NB4 (cell line): ENCODE data around the gene AMER1.

Experiments used
- DNase-seq: peaks from one replicate; pipeline ENCODE4 v3.0.0; 2010; ENCODE audit warnings: low read depth
- H3K4me3 ChIP-seq: one replicate; pipeline ENCODE4 v1.5.1; 2011; ENCODE audit warnings: mild to moderate bottlenecking, low read depth, low read length, moderate library complexity
- MYC ChIP-seq: IDR thresholded peaks from 2 replicates; pipeline ENCODE4 v1.6.1; 2011; ENCODE audit warnings: low read depth, low read length
- POLR2A ChIP-seq: IDR thresholded peaks from 2 replicates; pipeline ENCODE4 v1.6.1; 2011; ENCODE audit warnings: mild to moderate bottlenecking; ENCODE audit not compliant: insufficient read length; ENCODE audit errors: extremely low read depth
- TF ChIP-seq, protein P1 (sequence below): IDR thresholded peaks from one replicate; pipeline ENCODE4 v1.5.1; 2012; ENCODE audit warnings: low read depth, low read length
- TF ChIP-seq, protein P2 (sequence below): IDR thresholded peaks from 2 replicates; pipeline ENCODE4 v1.6.1; 2011; ENCODE audit warnings: low read depth, low read length

The AMER1 gene

DNA sequence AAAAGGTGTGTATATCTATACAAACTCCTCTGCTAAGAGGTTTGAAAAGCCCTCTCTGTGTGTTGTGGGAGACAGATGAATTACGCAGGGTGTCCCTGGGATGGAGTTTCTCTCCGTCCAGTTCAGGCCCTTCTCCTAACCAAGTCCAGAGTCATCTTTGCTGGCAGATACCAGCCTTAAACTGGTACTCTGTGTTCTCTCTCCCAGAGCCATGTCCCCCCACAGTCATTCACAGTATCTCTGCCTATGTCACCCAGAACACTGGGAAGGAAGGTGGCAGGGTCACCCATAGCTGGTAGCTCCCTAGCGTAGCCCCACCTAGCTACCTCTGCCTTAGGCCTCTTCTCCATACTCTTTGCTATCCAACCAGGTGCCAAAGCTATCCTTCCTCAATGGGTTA, 8.9 kb downstream of the AMER1 start:
- TF ChIP-seq MYC (no peak), POLR2A (no peak)
- TF ChIP-seq, protein P1, sequence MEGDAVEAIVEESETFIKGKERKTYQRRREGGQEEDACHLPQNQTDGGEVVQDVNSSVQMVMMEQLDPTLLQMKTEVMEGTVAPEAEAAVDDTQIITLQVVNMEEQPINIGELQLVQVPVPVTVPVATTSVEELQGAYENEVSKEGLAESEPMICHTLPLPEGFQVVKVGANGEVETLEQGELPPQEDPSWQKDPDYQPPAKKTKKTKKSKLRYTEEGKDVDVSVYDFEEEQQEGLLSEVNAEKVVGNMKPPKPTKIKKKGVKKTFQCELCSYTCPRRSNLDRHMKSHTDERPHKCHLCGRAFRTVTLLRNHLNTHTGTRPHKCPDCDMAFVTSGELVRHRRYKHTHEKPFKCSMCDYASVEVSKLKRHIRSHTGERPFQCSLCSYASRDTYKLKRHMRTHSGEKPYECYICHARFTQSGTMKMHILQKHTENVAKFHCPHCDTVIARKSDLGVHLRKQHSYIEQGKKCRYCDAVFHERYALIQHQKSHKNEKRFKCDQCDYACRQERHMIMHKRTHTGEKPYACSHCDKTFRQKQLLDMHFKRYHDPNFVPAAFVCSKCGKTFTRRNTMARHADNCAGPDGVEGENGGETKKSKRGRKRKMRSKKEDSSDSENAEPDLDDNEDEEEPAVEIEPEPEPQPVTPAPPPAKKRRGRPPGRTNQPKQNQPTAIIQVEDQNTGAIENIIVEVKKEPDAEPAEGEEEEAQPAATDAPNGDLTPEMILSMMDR = no peak
- TF ChIP-seq, protein P2, sequence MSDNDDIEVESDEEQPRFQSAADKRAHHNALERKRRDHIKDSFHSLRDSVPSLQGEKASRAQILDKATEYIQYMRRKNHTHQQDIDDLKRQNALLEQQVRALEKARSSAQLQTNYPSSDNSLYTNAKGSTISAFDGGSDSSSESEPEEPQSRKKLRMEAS = no peak
- no peak overlapping the region for H3K4me3 ChIP-seq
- no peak for DNase-seq

DNA sequence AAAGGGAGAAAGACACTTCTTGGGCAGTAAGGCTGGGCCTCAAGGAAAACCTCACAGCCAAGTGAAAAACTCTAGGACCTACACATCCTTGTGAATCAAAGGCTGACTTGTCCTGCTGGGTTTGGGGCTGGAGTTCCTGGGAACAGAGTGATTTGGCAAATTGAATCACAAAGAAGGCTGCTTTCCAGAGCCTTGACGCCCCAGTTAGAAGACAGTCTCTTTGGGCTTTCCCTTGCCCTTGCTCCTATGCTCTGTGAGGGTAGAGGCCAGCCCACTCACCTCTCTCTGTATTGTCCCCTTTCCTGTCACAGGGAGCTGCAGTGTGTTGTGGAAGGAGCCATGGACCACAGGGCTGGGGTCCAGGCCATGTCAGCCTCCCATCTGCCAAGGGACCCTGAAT, 9.6 kb downstream of the AMER1 start:
- no peak overlapping the region for H3K4me3 ChIP-seq
- TF ChIP-seq, protein P1 = no peak
- TF ChIP-seq, protein P2 = no peak
- no peak for DNase-seq

DNA sequence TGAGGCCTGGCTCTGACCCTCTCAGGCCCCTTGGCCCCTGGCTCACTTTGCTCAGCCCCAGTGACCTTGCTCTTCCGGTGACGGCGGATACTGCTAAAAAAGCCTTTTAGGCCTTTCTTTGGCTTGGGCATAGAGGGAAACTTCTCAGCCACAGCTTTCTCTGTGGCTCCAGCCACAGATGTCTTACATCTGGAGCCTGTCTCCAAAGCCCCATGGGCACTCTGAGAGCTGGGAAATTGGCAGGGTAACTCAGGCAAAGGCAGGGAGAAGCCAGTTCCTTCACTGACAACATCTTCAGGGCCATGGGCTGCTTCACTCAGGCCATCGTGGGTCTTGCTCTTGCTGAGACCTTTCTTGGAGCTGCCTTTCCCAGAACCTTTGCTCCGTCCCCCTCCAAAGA, 12.8 kb downstream of the AMER1 start:
- DNase-seq = no peak
- no peak for TF ChIP-seq MYC
- TF ChIP-seq, protein P2 = no peak
- no peak for TF ChIP-seq POLR2A
- TF ChIP-seq, protein P1 = no peak
- H3K4me3 ChIP-seq = no peak overlapping the region

DNA sequence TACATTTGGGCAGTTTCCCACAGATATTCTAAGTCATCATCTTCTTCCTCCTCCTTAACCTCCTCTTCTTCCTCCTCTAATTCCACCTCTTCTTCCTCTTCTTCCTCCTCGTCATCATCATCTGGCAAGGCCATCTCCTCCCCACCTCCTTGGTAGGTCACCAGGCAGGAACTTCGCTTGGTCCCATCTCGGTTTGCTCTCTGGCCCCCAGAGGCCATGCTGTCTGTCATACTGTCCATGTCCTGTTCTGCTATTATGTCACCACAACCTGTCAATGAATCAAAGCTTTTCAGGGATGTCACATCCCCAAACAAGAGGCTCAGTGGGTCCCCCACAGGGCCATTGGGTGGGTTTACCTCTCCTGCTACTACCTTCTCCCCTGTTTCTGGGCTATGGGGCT, 13.5 kb downstream of the AMER1 start:
- no peak overlapping the region for H3K4me3 ChIP-seq
- TF ChIP-seq, protein P2 = no peak
- TF ChIP-seq MYC (no peak), POLR2A (no peak)
- TF ChIP-seq, protein P1 = no peak
- no peak for DNase-seq

DNA sequence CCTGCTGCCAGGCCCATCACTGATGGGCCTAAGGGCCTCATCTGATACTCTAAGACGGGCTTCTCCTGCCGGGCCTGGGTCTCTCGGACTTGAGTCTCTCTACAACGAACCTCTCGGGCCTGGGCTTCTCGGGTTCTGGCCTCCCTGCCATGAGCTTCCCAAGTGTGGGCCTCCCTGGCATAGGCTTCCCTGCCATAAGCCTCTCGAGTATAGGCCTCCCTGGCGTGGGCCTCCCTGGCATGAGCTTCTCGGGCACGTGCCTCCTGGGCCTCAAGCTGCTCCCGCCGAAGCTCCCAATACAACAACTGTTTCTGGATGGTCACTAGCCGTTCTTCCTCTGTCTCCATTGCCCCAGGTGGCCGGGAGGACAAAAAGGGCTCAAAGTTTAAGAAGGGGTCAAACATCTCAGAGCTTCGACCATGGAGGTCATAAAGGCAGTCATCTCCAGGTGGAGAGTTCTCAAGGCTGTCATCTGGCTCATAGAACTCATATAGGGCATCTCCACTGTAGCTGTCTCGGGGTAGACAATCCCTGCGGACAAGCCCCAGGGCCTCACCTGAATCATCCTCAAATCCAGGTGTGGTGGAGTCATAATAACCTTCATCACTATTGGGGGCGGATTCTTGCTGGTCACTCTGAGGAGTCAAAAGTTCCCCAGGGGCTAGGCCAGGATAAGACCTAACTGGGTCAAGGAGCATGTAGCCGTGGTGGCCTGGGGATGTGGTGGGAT, 14.1 kb downstream of the AMER1 start:
- no peak overlapping the region for H3K4me3 ChIP-seq
- TF ChIP-seq, protein P2 = no peak
- DNase-seq = no peak

DNA sequence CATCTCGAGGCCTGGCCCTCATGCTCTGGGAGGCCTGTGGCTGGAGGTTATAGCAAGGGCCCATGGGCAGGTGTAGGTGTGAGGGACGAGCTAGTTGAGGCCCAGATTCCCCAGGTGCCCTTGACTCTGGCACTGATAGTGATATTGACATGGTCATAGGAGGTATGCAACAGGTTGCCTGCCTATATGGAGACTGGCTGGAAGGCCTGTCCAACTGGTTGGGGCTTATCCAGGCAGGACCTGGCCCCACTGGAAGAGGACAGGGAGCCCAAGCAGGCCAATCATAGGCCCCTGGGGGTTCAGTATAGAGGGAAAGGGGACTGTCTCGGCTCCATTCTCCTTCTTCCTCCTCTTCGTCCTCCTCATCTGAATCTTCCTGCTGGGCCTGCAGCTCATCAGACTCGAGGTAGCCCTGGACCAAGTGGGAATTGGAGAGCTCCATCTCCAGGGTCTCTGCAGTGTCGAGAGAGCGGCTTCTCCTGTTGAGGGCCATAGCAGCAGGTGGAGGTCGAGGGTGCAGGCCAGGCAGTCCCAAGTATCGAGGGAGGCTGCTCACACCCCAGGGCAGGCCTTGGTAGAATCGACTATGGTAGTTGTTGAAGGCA, 15.3 kb downstream of the AMER1 start:
- TF ChIP-seq, protein P2 = no peak
- TF ChIP-seq POLR2A (no peak), MYC (no peak)
- TF ChIP-seq, protein P1 = no peak
- no peak for DNase-seq

More for the DNA sequence above, 15.3 kb downstream of the AMER1 start:
- H3K4me3 ChIP-seq = no peak overlapping the region
